ENCODE results near the gene GAL3ST1.

Gene GAL3ST1

DNA sequence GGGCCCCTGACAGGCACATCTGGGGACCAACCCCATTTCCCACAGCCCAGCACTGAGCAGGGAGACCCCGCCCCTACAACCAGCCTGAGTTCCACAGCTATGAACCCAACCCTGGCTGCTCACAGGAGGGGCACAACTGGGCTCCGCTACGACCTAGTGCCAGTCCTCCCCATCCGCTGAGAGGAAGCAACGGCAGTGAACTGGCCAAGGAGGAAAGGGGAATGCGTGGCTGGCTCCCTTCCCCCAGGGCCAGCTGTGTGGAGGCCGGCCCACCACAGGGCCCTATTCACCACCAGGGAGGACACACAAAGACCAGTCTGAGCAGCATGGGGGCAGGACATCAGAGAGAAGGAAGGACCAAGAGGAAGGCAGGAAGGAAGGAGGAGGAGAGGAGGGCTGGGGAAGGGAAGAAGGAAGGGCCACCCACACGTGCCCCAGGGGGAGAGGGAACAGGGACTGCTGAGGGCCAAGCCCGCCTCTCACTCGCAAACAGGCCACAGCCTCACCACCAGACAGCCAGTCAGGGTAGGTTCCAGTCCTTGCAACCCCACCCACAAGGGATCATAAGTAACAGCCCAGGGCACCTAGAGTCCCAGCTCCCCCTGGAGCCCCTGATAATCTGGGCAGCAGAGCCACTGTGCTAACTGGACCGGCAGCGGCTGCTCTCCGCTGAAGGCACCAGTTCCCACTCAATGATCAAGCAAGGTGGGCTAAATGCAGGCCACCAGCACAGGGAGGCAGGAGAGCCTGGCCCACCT lies 8.5 kb upstream of the GAL3ST1 start:
- TF ChIP-seq, protein P1, sequence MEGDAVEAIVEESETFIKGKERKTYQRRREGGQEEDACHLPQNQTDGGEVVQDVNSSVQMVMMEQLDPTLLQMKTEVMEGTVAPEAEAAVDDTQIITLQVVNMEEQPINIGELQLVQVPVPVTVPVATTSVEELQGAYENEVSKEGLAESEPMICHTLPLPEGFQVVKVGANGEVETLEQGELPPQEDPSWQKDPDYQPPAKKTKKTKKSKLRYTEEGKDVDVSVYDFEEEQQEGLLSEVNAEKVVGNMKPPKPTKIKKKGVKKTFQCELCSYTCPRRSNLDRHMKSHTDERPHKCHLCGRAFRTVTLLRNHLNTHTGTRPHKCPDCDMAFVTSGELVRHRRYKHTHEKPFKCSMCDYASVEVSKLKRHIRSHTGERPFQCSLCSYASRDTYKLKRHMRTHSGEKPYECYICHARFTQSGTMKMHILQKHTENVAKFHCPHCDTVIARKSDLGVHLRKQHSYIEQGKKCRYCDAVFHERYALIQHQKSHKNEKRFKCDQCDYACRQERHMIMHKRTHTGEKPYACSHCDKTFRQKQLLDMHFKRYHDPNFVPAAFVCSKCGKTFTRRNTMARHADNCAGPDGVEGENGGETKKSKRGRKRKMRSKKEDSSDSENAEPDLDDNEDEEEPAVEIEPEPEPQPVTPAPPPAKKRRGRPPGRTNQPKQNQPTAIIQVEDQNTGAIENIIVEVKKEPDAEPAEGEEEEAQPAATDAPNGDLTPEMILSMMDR (IDR thresholded peaks at IDR 0.05; ENCODE audit: insufficient read depth, low read depth, low read length, missing control alignments): no peak
- H3K4me3 ChIP-seq (ENCODE audit: low read length): no peak overlapping the region
- no peak for DNase-seq (ENCODE audit: low read depth)

DNA sequence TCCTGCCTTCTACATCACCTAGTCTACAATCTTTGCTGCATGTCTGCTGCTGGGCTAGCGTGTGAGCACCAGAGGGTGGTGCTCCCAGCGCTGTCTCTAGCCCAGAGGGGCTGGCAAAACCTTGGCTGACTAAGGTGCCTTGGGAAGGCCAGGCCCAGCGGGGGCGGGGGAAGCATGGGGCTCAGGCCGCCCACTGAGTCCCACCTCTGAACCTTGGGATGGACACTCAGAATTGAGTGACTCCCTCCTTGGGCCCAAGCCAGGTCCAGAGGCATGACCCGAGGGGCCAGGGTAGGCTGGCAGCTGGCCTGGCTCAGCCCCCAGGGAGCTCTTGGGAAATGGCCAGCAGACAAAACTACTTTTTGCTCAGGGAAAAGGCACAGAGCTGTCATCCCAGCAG lies 7.6 kb upstream of the GAL3ST1 start:
- no peak overlapping the region for H3K4me3 ChIP-seq (ENCODE audit: low read length)
- no peak for DNase-seq (ENCODE audit: low read depth)
- TF ChIP-seq, protein P1 (IDR thresholded peaks at IDR 0.05; ENCODE audit: insufficient read depth, low read depth, low read length, missing control alignments): no peak

DNA sequence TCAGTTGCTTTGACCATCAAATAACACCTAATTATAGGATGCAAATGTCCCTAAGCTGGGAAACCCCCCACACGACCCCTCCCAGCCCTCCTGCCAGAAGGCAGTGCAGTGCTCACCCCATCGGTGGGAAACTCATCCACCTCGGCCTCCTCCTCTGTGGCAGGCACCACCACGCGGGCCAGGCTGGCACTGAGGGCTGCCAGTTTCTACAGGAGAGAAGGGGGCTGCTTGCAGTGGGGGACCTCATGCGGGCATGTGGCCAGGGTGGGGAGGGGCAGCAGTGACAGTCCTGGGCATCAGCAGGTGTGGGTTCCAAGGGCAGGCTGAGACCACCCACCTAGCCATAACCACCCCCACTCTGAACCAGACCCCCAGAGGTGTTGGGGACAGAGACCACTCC lies 6.4 kb upstream of the GAL3ST1 start:
- TF ChIP-seq, protein P1 (IDR thresholded peaks at IDR 0.05; ENCODE audit: insufficient read depth, low read depth, low read length, missing control alignments): no peak
- DNase-seq (ENCODE audit: low read depth): no peak
- H3K4me3 ChIP-seq (ENCODE audit: low read length): no peak overlapping the region

DNA sequence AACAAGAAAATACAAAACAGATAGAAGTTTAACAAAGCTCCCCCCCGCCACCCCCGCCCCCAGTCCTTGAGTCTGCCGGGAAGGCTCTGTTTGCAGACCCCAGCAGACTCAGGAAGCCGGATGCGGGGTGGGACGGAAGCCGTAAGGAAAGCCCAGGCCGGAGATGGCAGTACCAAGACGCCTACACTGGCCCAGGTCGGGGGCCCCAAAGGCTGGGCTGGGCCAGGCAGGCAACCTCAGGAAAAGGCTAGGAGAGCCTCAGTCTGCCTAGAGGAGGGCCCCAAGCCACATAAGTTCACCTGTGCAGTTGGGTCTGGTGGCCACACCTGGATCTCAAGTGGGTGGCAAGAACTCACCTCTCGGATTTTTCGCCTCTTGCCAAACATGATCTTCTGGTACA lies 4.0 kb upstream of the GAL3ST1 start:
- TF ChIP-seq, protein P1 (IDR thresholded peaks at IDR 0.05; ENCODE audit: insufficient read depth, low read depth, low read length, missing control alignments): no peak
- no peak for DNase-seq (ENCODE audit: low read depth)
- no peak overlapping the region for H3K4me3 ChIP-seq (ENCODE audit: low read length)

DNA sequence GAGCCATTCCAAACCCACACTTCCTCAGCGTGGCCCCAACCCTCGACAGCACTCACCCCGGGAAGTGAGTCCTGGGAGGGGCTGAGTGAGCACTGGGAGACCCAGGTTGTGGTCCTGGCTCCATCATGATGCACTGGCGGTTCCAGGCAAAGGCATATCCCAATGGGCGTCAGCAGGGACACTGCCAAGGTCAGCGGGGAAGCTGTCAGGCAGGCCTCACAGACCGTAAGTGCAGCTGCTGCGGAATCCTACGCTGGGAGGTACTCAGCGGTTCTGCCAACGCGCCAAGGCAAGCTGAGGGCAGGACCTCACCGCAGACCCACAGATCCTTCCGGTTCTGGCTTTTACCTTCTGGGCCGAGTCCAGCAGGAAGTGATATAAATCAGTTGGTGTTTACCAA lies 1.4 kb upstream of the GAL3ST1 start:
- DNase-seq (ENCODE audit: low read depth): no peak
- TF ChIP-seq, protein P1 (IDR thresholded peaks at IDR 0.05; ENCODE audit: insufficient read depth, low read depth, low read length, missing control alignments): no peak
- H3K4me3 ChIP-seq (ENCODE audit: low read length): no peak overlapping the region

DNA sequence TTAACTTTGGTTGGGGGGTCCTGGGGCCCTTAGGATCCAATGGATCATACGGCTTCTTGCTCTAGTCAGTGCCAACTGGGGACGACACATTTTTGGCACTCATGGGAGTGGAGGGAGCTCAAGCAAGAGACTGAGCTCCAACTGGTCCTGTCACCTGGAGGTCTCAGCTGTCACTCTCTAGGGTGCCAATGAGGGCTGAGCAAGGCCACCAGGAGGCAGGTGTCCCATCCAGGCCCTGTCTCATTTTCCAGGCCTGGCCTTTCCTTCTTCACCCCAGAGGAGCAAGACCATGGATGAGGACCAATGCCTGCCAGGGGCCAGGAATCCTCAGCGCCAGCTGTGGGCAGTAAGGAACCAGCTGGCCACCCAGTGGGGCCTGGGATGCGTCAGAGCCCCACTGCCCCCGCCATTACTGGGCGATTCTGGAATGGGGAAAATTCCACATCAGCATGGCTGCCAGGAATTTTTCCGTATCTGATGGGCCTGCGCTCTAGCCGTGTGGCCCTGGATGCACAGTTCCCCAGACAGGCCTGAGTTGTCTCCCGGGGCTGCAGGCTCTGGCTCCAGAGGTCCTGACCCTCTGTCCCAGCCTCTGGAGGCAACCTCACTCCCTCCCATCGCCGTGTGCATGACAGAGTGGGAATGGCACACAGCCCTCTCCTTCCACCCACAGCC lies 669 bp upstream of the GAL3ST1 start:
- no peak overlapping the region for H3K4me3 ChIP-seq (ENCODE audit: low read length)
- TF ChIP-seq, protein P1 (IDR thresholded peaks at IDR 0.05; ENCODE audit: insufficient read depth, low read depth, low read length, missing control alignments): peak; percentile 28
- DNase-seq (ENCODE audit: low read depth): no peak

All from epithelial cell of esophagus (primary cell).